Right renal pelvis (tissue), 4 donors: ENCODE measurements around the gene WASHC2A. TPM values are rescaled to one million over a fixed set of nuclear protein-coding genes. Genes with fewer than 3 reads are reported as not detected.
"Not testable (repeated sequence)": the region's sequence is repeated elsewhere in the genome, so short reads cannot be mapped to it uniquely, and the experiment has no call there.

ENCODE experiments used
- DNase-seq, 4 donors: peaks; one replicate each; pipeline ENCODE4 v3.0.0-alpha.2; 2013; ENCODE audit warnings: low read depth in 4 of 4, low spot score in 3 of 4, missing footprints in 1 of 4
- polyA plus RNA-seq, 4 donors: library from polyadenylated mRNA; unstranded; fragments of 120-200 nt; gene quantifications; one replicate each; pipeline ENCODE4 v1.2.1, GENCODE V29; 2013; ENCODE audit not compliant: insufficient read length in 4 of 4

Gene WASHC2A
- 10 to 100 TPM; 55.7 to 79.0 (median 76.5) TPM for polyA plus RNA-seq

- DNase-seq: peak; percentile 8 to 60 (median 38)
Measured at GRCh38 chr10:50067546-50068351, at the start of gene WASHC2A. WASHC2A (plus strand) TSS chr10:50067954; CDS start chr10:50068006, 52 bp downstream.

- DNase-seq: not testable (repeated sequence)
Measured at GRCh38 chr10:50019279-50019678, 48.5 kb upstream of the WASHC2A start.

GRCh38 chr10:50020451-50021024 lies 47.2 kb upstream of the WASHC2A start:
- not testable (repeated sequence) for DNase-seq

- DNase-seq: no peak
Measured at GRCh38 chr10:50021646-50022045, 46.1 kb upstream of the WASHC2A start.

- DNase-seq: not testable (repeated sequence)
Measured at GRCh38 chr10:50024716-50025383, 42.9 kb upstream of the WASHC2A start.

GRCh38 chr10:50025627-50026026 lies 42.1 kb upstream of the WASHC2A start:
- no peak for DNase-seq

- DNase-seq: no peak
Measured at GRCh38 chr10:50027195-50027594, 40.6 kb upstream of the WASHC2A start.

GRCh38 chr10:50033481-50033880 lies 34.3 kb upstream of the WASHC2A start:
- DNase-seq: no peak

GRCh38 chr10:50035337-50035736 lies 32.4 kb upstream of the WASHC2A start:
- not testable (repeated sequence) for DNase-seq

- no peak for DNase-seq
Measured at GRCh38 chr10:50044941-50045664, 22.7 kb upstream of the WASHC2A start.

- DNase-seq: not testable (repeated sequence)
Measured at GRCh38 chr10:50046457-50046856, 21.3 kb upstream of the WASHC2A start.

- not testable (repeated sequence) for DNase-seq
Measured at GRCh38 chr10:50047594-50047993, 20.2 kb upstream of the WASHC2A start.

GRCh38 chr10:50051995-50052660 lies 15.6 kb upstream of the WASHC2A start:
- not testable (repeated sequence) for DNase-seq

GRCh38 chr10:50052778-50053376 lies 14.9 kb upstream of the WASHC2A start:
- not testable (repeated sequence) for DNase-seq

- not testable (repeated sequence) for DNase-seq
Measured at GRCh38 chr10:50055494-50056292, 12.1 kb upstream of the WASHC2A start.

- DNase-seq: not testable (repeated sequence)
Measured at GRCh38 chr10:50056654-50057053, 11.1 kb upstream of the WASHC2A start.

- DNase-seq: not testable (repeated sequence)
Measured at GRCh38 chr10:50058727-50059126, 9.0 kb upstream of the WASHC2A start.

GRCh38 chr10:50059946-50060345 lies 7.8 kb upstream of the WASHC2A start:
- DNase-seq: not testable (repeated sequence)

GRCh38 chr10:50061548-50061947 lies 6.2 kb upstream of the WASHC2A start:
- not testable (repeated sequence) for DNase-seq
